Thoracic aorta (tissue), 2 donors: ENCODE results near the gene TENM4. TPM values are rescaled to one million over a fixed set of nuclear protein-coding genes. Genes with fewer than 3 reads are reported as not detected.

Source experiments
- ATAC-seq: fragments of 150-250 bp; one replicate; pipeline ENCODE4 v1.8.0; 2017; ENCODE audit warnings: low read depth; ENCODE audit not compliant: insufficient number of reproducible peaks, low FRiP score
- DNase-seq: peaks from one replicate; pipeline ENCODE4 v3.0.0-alpha.2; 2020; ENCODE audit warnings: low spot score
- H3K27ac ChIP-seq, 2 donors: fragments of 200-600 bp; sonication (generic); 1 replicate in 1 of 2; 2 replicates in 1 of 2; pipeline ENCODE4 v1.5.1; 2016; ENCODE audit warnings: mild to moderate bottlenecking in 2 of 2, moderate library complexity in 2 of 2
- H3K27me3 ChIP-seq: fragments of 200-600 bp; sonication (generic); replicated peaks from 2 replicates; pipeline ENCODE4 v1.6.0; 2016; ENCODE audit warnings: mild to moderate bottlenecking; ENCODE audit not compliant: insufficient read depth
- H3K36me3 ChIP-seq: fragments of 200-600 bp; sonication (generic); one replicate; pipeline ENCODE4 v1.5.1; 2016
- H3K4me1 ChIP-seq, 2 donors: fragments of 200-600 bp; sonication (generic); 1 replicate in 1 of 2; 2 replicates in 1 of 2; pipeline versions ENCODE4 v1.5.1 to v1.6.0; 2016; ENCODE audit warnings: low read depth in 2 of 2, mild to moderate bottlenecking in 1 of 2; ENCODE audit not compliant: control insufficient read depth in 1 of 2
- H3K4me3 ChIP-seq: fragments of 200-600 bp; sonication (generic); 2 replicates; pipeline ENCODE4 v1.5.1; 2016; ENCODE audit warnings: mild to moderate bottlenecking
- H3K9me3 ChIP-seq: fragments of 200-600 bp; sonication (generic); 2 replicates; pipeline ENCODE4 v1.5.1; 2016
- CTCF ChIP-seq: fragments of 200-600 bp; sonication (generic); IDR thresholded peaks from one replicate; pipeline ENCODE4 v1.5.1; 2019; ENCODE audit warnings: antibody characterized with exemption
- total RNA-seq, 2 donors: library from RNA; depleted of rRNA; stranded (reverse); fragments of >200 nt; gene quantifications; one replicate each; pipeline versions ENCODE4 v1.1.0 to v1.2.3, GENCODE V29; 2016

The TENM4 gene
- total RNA-seq, 2 donors from 2014 or later: 6.1 to 13.3 TPM

GRCh38 chr11:79388201-79388600 lies 52.6 kb downstream of the TENM4 start:
- H3K27me3 ChIP-seq: no peaks in the 10 kb centered on the region
- H3K9me3 ChIP-seq: no peaks in the 10 kb centered on the region
- no peak overlapping the region for H3K27ac ChIP-seq
- ATAC-seq: no peak
- no peak for TF ChIP-seq CTCF
- no peak overlapping the region for H3K4me3 ChIP-seq
- no peaks in the 10 kb centered on the region for H3K36me3 ChIP-seq
- DNase-seq: no peak
- H3K4me1 ChIP-seq: peaks cover 0 to 6% of the 10 kb centered on the region in 2 donors

GRCh38 chr11:79383874-79384273 lies 57.0 kb downstream of the TENM4 start:
- no peak overlapping the region for H3K4me3 ChIP-seq
- no peak for TF ChIP-seq CTCF
- no peaks in the 10 kb centered on the region for H3K4me1 ChIP-seq
- ATAC-seq (no peak), DNase-seq (no peak)
- no peaks in the 10 kb centered on the region for H3K36me3 ChIP-seq
- H3K27ac ChIP-seq: no peak overlapping the region
- H3K9me3 ChIP-seq: no peaks in the 10 kb centered on the region
- H3K27me3 ChIP-seq: no peaks in the 10 kb centered on the region

GRCh38 chr11:79382301-79383050 lies 58.4 kb downstream of the TENM4 start:
- no peaks in the 10 kb centered on the region for H3K4me1 ChIP-seq
- DNase-seq (no peak), ATAC-seq (no peak)
- TF ChIP-seq CTCF: no peak
- H3K36me3 ChIP-seq: no peaks in the 10 kb centered on the region
- no peak overlapping the region for H3K4me3 ChIP-seq
- no peaks in the 10 kb centered on the region for H3K9me3 ChIP-seq
- no peaks in the 10 kb centered on the region for H3K27me3 ChIP-seq
- no peak overlapping the region for H3K27ac ChIP-seq

- Histone ChIP-seq H3K27me3 (no peaks in the 10 kb centered on the region), H3K4me1 (no peaks in the 10 kb centered on the region), H3K4me3 (no peak overlapping the region), H3K27ac (no peak overlapping the region), H3K9me3 (no peaks in the 10 kb centered on the region), H3K36me3 (no peaks in the 10 kb centered on the region)
- TF ChIP-seq CTCF: no peak
- no peak for ATAC-seq
- no peak for DNase-seq
These were observed 59.8 kb downstream of the TENM4 start for GRCh38 chr11:79381036-79381435.

DNA sequence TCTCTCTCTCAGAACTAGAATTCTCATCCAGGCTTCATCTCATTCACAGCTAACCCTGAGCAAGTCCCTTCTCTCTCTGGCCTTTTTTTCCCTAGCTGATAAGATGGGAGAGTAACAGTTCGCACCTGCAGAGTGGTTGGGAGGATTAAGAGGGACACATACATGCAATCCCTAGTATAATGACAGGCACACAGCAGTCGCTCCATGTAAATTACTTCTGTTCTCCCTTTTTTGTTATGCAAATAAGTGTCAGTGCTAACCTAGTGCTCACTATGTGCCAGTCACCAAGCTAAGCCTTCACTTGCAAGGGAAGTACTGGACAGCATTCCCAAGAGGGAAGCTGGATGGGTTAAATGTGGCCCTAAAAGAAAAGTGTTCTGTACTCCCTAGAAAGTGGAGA lies 63.4 kb downstream of the TENM4 start:
- Histone ChIP-seq H3K27ac (no peak overlapping the region), H3K4me1 (no peaks in the 10 kb centered on the region), H3K36me3 (no peaks in the 10 kb centered on the region), H3K27me3 (no peaks in the 10 kb centered on the region), H3K9me3 (no peaks in the 10 kb centered on the region), H3K4me3 (no peak overlapping the region)
- no peak for TF ChIP-seq CTCF
- no peak for DNase-seq
- ATAC-seq: no peak
